Loucy (cell line): Measurements from ENCODE around the gene PLSCR1.

ENCODE experiments used
- H2AFZ ChIP-seq: fragments of 200-600 bp; sonication (generic); 2 replicates; pipeline ENCODE4 v1.6.0; 2016; ENCODE audit warnings: antibody characterized with exemption, mild to moderate bottlenecking, low read length, moderate library complexity
- H3F3A ChIP-seq: fragments of 200-600 bp; 2 replicates; pipeline ENCODE4 v1.6.0; 2016; ENCODE audit warnings: antibody characterized with exemption, low read depth, mild to moderate bottlenecking
- H3K27me3 ChIP-seq: fragments of 200-600 bp; sonication (generic); 2 replicates; pipeline ENCODE4 v1.6.1; 2014; ENCODE audit warnings: low read length, mild to moderate bottlenecking; ENCODE audit not compliant: insufficient read depth, poor library complexity, severe bottlenecking
- H3K36me3 ChIP-seq: fragments of 200-600 bp; sonication (generic); 2 replicates; pipeline ENCODE4 v1.6.1; 2016; ENCODE audit warnings: low read length; ENCODE audit not compliant: insufficient read depth
- H3K4me1 ChIP-seq: fragments of 200-600 bp; sonication (generic); 2 replicates; pipeline ENCODE4 v1.5.1; 2014; ENCODE audit warnings: low read length, mild to moderate bottlenecking; ENCODE audit not compliant: insufficient read depth, poor library complexity, severe bottlenecking
- H3K4me2 ChIP-seq: fragments of 200-600 bp; sonication (generic); 2 replicates; pipeline ENCODE4 v1.6.0; 2014; ENCODE audit warnings: antibody characterized with exemption, low read length, low read depth, mild to moderate bottlenecking; ENCODE audit not compliant: poor library complexity, severe bottlenecking
- H3K4me3 ChIP-seq: fragments of 200-600 bp; sonication (generic); 2 replicates; pipeline ENCODE4 v1.5.1; 2014; ENCODE audit warnings: low read length, mild to moderate bottlenecking, mixed read lengths; ENCODE audit not compliant: poor library complexity, severe bottlenecking
- H3K79me2 ChIP-seq: fragments of 200-600 bp; sonication (generic); 2 replicates; pipeline ENCODE4 v1.6.1; 2014; ENCODE audit warnings: low read length; ENCODE audit not compliant: insufficient read depth
- H3K9ac ChIP-seq: fragments of 200-600 bp; sonication (generic); 2 replicates; pipeline ENCODE4 v1.6.0; 2014; ENCODE audit warnings: mild to moderate bottlenecking, low read depth, low read length, moderate library complexity; ENCODE audit not compliant: poor library complexity, severe bottlenecking
- H3K9me2 ChIP-seq: fragments of 200-600 bp; sonication (generic); replicated peaks from 2 replicates; pipeline ENCODE4 v1.6.1; 2016; ENCODE audit warnings: low read depth, low read length, mixed read lengths
- H3K9me3 ChIP-seq: fragments of 200-600 bp; sonication (generic); 2 replicates; pipeline ENCODE4 v1.6.1; 2014; ENCODE audit warnings: mild to moderate bottlenecking, antibody characterized with exemption, low read length, low read depth; ENCODE audit not compliant: insufficient read depth
- H4K20me1 ChIP-seq: fragments of 200-600 bp; sonication (generic); 2 replicates; pipeline ENCODE4 v1.6.0; 2014; ENCODE audit warnings: antibody characterized with exemption, low read length, mild to moderate bottlenecking; ENCODE audit not compliant: insufficient read depth, poor library complexity, severe bottlenecking
- EZH2phosphoT487 ChIP-seq: fragments of 200-600 bp; IDR thresholded peaks from 2 replicates; pipeline ENCODE4 v1.6.1; 2018; ENCODE audit warnings: antibody characterized with exemption, mild to moderate bottlenecking, moderate library complexity, borderline replicate concordance
- TF ChIP-seq, protein P1 (sequence below): fragments of 200-600 bp; sonication (generic); conservative IDR thresholded peaks from 2 replicates; pipeline ENCODE4 v1.5.1; 2014; ENCODE audit warnings: mild to moderate bottlenecking, antibody characterized with exemption, low read length

Gene PLSCR1

DNA sequence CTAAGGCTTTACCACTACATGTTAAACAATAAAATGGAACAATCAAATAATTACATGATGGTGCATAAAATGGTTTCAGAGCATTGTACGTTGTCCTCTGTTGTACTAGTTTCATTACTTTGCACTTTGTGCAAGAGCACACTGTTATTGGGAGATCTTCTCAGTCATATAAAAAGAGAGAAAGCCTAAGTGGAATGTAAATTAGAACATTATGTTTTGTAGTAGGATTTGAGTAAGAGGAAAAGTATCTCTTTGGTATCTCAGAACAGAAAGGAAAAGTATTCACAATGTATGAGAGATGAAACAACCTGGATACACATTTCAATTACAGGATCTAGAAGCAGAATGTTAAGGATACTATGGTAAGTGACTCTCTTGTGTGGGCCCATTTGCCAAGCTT, 48.2 kb downstream of the PLSCR1 start:
- no peak overlapping the region for H3K4me3 ChIP-seq
- H3K4me2 ChIP-seq, result no peak overlapping the region
- H3K79me2 ChIP-seq, result no peaks in the 10 kb centered on the region
- TF ChIP-seq, protein P1, sequence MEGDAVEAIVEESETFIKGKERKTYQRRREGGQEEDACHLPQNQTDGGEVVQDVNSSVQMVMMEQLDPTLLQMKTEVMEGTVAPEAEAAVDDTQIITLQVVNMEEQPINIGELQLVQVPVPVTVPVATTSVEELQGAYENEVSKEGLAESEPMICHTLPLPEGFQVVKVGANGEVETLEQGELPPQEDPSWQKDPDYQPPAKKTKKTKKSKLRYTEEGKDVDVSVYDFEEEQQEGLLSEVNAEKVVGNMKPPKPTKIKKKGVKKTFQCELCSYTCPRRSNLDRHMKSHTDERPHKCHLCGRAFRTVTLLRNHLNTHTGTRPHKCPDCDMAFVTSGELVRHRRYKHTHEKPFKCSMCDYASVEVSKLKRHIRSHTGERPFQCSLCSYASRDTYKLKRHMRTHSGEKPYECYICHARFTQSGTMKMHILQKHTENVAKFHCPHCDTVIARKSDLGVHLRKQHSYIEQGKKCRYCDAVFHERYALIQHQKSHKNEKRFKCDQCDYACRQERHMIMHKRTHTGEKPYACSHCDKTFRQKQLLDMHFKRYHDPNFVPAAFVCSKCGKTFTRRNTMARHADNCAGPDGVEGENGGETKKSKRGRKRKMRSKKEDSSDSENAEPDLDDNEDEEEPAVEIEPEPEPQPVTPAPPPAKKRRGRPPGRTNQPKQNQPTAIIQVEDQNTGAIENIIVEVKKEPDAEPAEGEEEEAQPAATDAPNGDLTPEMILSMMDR, result no peak
- TF ChIP-seq EZH2phosphoT487, result no peak
- H2AFZ ChIP-seq, result no peak overlapping the region
- no peak overlapping the region for H3K9ac ChIP-seq
- no peaks in the 10 kb centered on the region for H4K20me1 ChIP-seq
- H3K4me1 ChIP-seq, result peaks cover 4% of the 10 kb centered on the region
- H3K27me3 ChIP-seq, result no peaks in the 10 kb centered on the region
- H3K9me3 ChIP-seq, result no peaks in the 10 kb centered on the region
- no peaks in the 10 kb centered on the region for H3F3A ChIP-seq
- no peaks in the 10 kb centered on the region for H3K9me2 ChIP-seq
- H3K36me3 ChIP-seq, result no peaks in the 10 kb centered on the region

DNA sequence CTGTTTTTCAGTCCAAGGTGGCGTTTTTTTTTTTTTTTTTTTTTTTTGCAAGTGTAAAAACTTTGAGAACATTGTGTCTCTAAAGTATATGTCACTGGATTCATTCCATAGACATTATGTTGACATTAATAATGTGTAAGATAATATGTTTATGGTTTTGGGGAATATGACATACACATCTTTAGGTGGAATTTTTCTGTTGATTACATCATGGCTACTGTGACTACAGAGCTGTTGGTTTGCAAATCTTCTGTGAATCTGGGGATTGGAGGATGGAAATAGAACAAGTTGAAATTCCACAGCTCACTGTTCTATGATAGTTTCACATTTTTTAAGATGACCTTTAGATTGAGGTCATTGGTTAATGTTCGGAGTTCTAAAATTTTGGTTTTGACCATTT, 50.6 kb downstream of the PLSCR1 start:
- H3K4me2 ChIP-seq, result no peak overlapping the region
- H3K36me3 ChIP-seq, result no peaks in the 10 kb centered on the region
- no peak overlapping the region for H3K4me3 ChIP-seq
- H3K27me3 ChIP-seq, result no peaks in the 10 kb centered on the region
- H3K9me3 ChIP-seq, result no peaks in the 10 kb centered on the region
- no peak for TF ChIP-seq EZH2phosphoT487
- TF ChIP-seq, protein P1, result no peak
- H4K20me1 ChIP-seq, result no peaks in the 10 kb centered on the region
- no peak overlapping the region for H3K9ac ChIP-seq
- peaks cover 4% of the 10 kb centered on the region for H3K4me1 ChIP-seq
- H3K9me2 ChIP-seq, result no peaks in the 10 kb centered on the region
- H2AFZ ChIP-seq, result no peak overlapping the region
- no peaks in the 10 kb centered on the region for H3F3A ChIP-seq
- H3K79me2 ChIP-seq, result no peaks in the 10 kb centered on the region

DNA sequence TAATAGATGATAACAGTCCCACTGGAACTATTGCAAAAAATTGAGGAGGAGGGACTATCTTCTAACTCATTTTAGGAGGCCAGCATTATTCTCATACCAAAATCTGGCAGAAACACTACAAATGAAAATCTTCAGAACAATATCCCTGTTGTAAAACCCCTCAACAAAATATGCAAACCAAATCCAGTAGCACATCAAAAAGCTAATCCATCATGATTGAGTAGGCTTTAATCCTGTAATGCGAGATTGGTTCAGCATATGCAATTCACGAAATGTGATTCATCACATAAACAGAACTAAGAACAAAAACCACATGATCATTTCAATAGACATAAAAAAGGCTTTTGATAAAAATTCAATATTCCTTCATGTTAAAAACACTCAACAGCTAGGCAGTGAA, 51.2 kb downstream of the PLSCR1 start:
- Histone ChIP-seq H3K9me2 (no peaks in the 10 kb centered on the region), H3K9me3 (no peaks in the 10 kb centered on the region), H3K79me2 (no peaks in the 10 kb centered on the region), H3K4me2 (no peak overlapping the region), H3F3A (no peaks in the 10 kb centered on the region), H3K4me1 (peaks cover 4% of the 10 kb centered on the region), H2AFZ (no peak overlapping the region), H3K27me3 (no peaks in the 10 kb centered on the region), H4K20me1 (no peaks in the 10 kb centered on the region), H3K36me3 (no peaks in the 10 kb centered on the region), H3K9ac (no peak overlapping the region), H3K4me3 (no peak overlapping the region)
- no peak for TF ChIP-seq EZH2phosphoT487
- TF ChIP-seq, protein P1, result no peak
